ENCODE results near the gene LARP4.
"Not testable (repeated sequence)": the region's sequence is repeated elsewhere in the genome, so short reads cannot be mapped to it uniquely, and the experiment has no call there.

Gene LARP4

DNA sequence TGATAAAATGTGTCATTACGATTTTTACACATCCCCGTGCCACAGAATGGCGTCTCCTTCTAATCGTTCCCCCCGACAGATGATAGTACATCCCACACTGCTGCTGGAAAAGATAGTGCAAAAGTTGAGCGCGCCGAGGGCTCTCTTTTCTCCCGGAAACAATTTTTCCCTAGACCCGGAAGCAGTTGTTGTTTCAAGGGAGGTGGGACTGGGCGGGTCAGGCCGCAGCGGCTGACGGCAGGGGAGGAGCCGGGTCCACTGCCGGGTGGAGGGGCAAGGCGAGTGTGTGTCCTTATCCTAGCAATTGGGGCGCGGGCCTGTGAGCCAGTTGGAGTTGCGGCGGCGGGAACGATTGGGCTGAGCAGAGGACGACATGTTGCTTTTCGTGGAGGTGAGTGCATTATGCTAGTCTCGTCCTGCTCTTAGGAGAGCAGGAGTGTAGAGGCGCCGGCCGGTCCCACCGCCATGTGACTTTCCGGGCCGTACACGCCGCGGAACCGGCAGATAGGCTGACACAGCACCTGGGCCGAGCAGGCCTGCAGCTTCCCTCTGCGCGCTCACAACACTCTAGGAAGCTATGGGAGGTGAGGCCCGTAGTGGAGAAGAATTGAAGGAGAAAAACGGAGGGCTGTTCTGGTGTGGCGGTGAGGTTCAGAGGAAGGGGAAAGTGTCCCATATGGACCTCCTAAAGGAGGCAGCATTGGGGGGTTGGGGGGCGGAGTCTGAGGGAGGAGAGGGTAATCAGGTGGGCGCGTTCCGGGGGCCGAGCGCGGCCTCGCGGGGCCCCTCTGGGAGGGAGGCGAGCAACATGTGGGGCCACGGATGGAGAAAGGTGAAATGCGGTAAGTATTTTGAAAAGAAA, at the start of gene LARP4:
Gene LARP4 (plus strand): TSS at position 248 of the 862 bp plus-strand sequence. CDS start 126 bp downstream, at position 374.
- peak; percentile 99 for DNase-seq

DNA sequence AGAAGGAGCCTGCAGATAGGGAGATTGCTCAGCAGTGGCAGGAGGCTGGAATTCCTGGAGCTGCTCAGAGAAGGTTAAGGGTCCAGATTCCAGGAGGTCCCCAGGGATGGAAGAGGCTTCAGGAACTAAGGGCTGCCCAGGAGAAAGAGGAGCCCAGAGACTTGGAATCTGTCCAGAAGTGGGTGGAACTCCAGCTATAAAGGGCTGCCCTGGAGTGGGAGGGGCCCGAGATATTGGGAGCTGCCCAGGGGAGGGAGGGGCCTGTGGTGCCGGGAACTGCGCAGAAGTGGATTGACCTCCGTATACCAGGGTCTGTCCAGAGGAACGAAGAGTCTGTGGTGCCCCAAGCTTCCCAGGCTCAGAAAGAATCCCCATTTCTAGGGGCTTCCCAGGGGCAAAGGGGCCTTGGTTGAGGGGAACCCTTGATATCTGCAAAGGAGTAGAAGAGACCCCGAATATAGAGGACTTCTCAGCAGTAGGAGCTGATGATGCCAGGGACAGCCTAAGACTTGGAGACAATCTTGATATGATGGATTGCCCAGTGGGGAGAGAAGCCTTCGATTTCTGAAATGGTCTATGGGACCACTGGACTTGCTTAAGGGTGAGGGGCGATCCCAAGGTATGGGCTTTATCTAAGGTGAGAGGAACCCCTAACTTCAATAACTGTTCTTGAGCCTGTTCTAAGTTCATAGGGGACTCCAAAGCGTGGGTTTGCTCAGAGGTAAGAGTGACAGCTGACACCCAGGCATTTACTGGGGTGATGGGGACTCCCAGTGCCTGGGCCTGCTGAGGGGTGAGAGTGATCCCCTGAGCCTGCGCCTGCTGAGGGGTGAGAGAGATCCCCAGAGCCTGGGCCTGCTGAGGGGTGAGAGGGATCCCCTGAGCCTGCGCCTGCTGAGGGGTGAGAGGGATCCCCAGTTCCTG, 49.3 kb upstream of the LARP4 start:
- peak; percentile 75 for DNase-seq

DNA sequence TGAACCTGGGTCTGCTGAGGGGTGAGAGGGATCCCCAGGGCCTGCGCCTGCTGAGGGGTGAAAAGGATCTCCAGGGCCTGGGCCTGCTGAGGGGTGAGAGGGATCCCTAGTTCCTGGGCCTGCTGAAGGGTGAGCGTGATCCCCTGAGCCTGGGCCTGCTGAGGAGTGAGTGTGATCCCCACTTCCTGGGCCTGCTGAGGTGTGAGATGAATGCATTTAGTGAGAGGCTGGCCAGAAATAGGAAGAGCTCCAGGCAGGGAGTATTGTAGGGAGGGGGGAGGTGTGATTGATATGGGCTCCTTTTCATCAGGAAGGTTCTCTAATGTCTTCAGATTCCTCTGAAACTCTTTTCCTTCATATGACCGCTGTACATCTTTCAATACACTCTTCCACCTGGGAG, 47.3 kb upstream of the LARP4 start:
- no peak for DNase-seq

DNA sequence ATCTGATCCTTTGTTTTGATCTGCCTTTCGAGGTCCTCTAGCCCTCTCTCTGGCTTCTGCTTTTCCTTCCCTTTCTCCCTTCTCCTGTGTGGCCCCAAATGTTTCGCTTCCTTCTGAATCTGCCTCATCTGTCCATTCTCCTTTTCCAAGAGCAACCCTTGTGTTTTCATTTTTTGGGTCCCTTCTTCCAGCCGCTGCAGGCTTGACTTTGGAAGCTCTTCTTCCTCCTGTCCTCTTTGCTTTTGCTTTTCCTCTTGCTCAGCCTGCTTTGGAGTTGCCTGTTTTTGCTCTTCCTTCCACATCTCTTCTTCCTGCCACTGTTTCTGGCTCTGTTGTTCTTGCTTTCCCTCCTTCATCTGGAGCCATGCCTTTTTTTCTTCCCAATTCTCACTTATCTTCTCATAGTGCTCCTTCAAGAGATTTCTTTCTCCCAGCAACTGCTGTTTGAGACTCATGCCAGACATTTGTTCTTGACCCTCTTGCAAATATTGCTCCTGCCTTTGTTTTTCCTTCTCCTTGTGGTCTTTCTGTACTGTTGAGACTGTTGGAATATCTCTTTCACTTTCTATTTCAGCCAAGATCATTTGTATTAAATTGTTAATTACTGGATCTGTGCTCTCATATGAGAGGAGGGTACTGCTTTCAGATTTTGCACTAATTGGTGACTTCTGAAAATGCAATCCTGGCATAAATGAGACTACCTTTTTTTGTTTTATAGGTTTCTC, 46.7 kb upstream of the LARP4 start:
- DNase-seq, result no peak

DNA sequence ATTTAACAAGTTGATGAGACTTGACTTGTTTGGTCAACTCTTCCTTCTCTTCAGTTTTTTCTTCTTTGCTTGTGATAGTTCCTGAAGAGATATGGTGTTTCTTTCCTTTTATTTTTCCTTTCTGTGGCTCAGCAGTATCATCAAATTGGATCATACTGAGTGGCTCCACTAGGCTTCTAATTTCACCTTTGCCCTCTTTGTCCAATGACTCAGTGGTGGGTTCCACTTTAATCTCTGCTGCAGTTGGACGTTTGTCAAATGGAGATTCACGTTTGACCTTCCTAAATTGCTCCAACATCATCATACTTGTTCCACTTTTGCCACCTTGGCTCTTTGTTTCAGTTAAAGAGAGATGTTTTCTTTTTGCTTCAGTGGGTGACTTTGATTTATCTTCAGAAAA, 45.8 kb upstream of the LARP4 start:
- DNase-seq, result no peak

DNA sequence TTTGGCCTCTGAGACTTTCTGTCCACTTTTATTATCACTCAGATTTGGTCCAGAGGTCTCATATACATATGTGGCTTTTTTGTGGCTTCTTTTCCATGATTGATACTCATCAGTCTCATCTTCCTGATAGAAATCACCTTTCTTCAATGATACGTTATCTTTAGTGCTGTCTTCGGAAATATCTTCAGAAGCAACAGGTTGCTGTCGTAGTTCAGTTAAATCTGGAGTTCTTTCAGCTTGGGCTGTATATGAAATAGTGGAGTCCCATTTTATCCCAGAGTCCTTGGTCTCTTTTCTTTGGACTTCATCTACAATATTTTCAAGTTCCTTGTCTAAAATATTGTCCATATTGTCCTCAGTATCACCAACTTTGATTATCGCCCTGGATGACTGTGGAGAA, 45.3 kb upstream of the LARP4 start:
- DNase-seq, result no peak

DNA sequence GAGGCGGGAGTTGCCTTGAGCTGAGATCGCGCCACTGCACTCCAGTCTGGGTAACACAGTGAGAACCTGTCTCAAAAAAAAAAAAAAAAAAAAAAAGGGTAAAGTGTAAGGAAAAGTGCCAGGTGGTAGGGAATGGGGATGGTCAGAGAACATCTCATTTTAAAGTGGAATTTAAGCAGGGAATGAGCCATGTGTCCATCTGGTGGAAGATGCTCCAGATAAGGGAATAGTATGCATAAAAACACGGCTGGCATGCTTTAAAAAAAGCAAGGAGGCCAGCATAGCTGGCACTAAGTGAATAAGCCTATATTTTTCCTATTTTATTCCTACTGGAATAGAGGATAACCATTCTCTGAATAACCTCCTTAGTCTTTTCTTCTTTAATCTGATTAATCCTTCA, 38.0 kb upstream of the LARP4 start:
- no peak for DNase-seq

DNA sequence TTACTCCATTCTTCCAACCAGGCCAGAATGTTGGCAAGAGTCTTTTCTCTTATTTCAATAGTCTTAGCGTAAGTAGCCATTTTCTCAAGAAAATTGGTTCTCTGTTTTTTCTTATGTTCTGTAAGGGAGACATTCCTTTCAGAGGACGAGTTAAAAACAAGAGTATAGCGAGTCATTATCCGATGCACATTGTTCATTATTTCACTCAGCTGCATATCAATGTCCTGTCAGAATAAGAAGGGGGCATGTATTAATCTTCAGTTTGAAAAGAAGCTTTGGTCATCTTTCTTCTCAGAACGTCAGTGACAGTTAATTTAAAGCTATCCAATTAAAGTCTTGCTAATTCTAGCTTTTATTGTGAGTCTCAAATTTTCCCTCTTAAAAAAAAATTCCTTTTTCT, 37.5 kb upstream of the LARP4 start:
- DNase-seq, result no peak

DNA sequence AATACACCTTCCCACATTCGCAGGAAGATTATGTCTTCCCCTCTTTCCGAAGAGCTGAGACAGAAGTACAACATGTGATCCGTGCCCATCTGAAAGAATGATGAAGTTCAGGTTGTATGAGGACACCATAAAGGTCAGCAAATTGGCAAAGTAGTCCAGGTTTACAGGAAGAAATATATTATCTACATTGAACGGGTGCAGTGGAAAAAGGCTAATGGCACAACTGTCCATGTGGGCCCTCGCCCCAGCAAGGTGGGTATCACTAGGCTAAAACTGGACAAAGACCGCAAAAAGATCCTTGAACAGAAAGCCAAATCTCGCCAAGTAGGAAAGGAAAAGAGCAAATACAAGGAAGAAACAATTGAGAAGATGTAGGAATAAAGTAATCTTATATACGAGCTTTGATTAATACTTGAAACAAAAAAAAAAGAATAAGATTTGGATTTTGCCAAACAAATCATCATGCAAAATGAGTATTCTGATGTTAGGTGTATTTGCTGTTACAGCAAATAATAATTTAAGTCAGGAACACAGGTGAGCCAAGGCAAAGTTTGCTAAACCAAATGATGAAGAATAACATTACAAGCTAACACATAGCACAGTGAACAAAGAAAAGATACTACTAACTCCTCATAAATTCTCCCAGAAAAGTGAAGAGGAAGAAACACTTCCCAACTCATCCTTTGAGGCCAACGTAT, 34.8 kb upstream of the LARP4 start:
- no peak for DNase-seq

DNA sequence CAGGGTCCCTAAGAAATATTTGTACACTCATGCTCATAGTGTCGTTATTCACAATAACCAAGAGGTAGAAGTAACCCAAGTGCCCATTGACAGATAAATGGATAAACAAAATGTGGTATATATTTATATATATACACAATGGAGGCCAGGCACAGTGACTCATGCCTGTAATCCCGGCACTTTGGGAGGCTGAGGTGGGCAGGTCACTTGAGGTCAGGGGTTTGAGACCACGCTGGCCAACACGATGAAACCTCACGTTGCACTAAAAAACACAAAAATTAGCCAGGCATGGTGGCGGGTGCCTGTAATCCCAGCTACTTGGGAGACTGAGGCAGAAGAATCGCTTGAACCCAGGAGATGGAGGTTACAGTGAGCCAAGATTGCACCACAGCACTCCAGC, 30.0 kb upstream of the LARP4 start:
- DNase-seq, result not testable (repeated sequence)

DNA sequence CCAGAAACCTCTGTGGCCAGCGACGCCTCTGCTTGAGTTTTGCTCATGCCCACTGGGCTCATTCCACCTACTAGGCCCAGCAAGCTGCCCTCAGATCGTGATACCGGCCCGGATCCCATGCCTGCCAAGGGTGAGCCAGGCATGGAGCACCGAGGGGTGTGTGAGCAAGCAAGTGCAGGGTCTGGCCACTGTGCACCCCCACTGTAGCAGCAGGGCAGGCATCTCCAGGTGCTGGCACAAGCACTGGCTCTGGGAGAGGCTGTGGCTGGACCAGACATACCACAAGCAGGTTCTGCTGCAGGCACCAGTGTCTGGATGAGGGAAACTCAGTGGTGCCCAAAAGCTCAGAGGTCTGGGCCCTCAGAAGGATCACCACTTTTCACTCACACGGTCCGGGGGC, 24.9 kb upstream of the LARP4 start:
- no peak for DNase-seq

DNA sequence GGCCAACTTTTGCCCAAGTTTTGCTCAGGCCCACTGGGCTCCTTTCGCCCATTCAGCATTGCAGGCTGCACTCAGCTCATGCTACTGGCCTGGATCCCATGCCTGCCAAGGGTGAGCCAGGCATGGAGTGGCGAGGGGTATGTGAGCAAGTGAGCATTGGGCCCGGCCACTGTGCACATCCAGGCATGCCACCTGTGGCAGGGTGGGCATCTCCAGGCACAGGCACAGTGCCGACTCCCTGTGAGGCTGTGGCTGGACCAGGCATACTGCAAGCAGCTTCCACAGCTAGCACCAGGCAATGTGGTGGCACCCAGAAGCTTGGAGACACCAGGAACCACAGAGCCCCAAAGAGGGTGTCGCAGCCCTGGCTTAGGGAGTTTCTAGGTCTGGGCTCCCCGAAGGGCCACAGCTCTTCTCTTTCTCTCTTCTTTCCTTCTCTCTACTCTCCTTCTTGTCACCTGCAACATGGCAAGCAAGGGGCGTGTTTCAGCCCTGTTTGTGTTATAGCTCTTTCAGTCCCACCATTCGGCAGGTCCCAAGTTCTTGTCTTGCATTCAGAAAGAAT, 19.8 kb upstream of the LARP4 start:
- no peak for DNase-seq

DNA sequence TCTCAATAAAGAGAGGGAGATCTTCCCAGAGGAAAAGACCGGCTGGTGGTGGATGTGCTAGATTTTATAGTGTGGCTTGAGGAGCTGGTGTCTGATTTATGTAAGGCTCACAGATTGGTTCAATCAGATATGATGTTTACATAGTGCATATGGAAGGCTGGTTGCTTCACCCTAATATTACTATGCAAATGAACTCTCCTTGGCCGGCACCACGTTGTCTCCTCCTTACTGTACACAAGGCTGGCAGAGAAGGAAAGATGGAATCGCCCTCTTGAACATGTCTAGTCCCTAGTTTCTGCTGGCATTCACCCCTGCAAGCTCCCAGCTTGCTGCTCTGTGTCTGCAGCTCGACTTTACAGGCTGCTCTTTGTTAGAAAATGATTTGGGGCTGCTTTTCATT, 13.2 kb upstream of the LARP4 start:
- DNase-seq, result no peak

DNA sequence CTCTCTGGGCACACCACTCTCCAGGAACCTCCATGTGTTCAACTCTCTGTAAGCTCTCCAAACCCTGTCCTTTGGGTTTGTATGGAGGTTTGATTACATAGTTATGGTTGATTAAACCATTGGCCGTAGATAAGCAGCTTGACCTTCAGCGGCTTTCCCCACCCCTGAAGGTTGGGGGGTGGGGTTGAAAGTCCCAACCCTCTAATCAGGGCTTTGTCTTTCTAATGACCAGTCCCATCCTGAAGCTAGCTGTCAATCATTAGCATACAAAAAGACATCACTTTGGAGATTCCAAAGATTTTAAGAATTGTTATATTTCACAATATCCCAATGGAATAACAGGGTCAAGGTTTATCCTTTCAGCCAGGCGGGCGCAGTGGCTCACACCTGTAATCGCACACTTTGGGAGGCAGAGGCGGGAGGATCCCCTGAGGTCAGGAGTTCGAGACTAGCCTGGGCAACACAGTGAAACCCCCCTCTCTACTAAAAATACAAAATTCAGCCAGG, 12.7 kb upstream of the LARP4 start:
- no peak for DNase-seq

DNA sequence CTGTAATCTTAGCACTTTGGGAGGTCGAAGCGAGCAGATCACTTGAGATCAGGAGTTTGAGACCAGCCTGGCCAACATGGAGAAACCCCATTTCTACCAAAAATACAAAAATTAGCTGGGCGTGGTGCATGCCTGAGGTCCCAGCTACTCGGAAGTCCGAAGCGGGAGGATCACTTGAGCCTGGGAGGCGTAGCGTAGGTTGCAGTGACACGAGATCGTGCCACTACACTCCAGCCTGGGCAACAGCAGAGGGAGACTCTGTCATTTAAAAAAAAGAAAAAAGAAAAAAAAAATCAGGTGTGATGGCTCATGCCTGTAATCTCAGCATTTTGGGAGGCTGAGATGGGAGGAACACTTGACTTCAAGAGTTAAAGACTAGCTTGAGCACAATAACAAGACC, 11.9 kb upstream of the LARP4 start:
- DNase-seq, result not testable (repeated sequence)

DNA sequence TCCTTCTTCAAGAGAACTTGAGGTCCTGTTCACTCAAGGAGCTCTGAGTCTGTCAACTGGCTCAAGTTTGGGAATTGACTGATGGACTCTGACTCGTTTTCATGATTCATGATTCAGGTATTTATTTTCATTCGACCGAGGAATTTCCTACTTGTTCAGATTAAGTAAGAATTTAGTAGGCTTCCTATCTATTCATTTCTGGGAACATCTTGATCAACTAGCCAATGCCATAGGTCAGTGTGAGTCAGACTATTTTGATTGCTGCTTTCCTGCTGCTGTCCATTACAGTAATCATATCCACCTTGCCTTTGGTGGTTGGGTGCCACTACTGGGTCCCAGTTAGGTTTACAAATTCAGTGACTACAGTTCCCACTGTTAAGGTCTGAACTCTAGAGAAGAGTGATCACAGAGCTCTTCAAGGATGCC, 10.4 kb upstream of the LARP4 start:
- no peak for DNase-seq

DNA sequence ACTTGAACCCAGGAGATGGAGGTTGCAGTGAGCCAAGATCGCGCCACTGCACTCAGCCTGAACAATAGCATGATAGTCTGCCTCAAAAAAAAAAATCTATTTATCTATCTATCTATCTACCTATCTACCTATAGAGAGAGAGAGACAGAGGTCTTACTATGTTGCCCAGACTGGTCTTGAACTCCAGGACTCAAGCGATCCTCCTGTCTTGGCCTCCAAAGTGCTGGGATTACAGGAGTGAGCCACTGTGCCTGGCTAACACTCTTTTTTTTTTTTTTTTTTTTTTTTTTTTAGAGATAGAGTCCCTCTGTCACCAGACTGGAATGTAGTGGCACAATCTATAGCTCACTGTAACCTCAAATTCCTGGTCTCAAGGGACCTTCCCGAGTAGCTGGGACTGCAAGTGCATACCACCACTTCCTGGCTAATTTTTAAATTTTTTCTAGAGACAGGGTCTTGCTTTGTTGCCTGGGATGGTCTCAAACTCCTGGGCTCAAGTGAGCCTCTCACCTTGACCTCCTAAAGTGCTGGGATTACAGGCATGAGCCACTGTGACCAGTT, 6.1 kb upstream of the LARP4 start:
- DNase-seq, result no peak

DNA sequence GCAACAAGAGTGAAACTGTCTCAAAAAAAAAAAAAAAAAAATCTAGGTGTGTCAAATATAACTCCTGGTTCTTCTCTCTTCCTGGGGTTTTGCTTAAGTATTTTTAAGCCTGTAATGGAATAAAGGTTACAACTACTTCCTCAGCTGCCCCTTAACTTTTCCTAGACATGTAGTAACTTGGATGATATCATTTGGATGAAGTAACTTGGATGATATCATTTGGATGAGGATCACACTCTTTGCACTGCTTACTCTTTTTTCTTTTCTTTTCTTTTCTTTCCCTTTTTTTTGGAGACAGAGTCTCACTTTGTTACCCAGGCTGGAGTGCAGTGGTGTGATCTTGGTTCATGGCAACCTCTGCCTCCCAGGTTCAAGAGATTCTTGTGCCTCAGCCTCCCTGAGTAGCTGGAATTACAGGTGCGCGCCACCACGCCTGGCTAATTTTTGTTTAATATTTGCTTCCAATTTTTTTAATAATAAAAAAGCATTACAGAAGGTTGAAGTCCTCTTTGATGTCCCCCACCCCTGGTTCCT, 3.5 kb upstream of the LARP4 start:
- no peak for DNase-seq

DNA sequence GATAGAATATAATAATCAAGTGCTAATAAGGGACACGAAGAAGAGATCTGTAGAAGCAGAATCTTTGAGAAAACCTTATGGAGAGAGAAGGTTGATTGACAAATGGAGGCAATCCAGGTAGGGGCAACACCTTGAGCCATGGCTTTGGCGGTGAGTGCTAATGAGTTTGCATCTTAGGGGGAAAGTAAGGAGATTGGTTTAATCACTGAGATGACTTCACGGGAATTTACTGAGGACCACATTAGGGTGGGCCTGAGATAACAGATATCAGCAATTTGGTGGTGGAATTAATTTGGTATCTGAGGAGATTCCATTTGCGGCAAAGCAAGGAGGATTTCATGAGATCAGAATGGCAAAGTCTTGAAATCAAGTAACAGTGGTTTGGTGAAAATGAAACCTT, 1.8 kb upstream of the LARP4 start:
- no peak for DNase-seq

DNA sequence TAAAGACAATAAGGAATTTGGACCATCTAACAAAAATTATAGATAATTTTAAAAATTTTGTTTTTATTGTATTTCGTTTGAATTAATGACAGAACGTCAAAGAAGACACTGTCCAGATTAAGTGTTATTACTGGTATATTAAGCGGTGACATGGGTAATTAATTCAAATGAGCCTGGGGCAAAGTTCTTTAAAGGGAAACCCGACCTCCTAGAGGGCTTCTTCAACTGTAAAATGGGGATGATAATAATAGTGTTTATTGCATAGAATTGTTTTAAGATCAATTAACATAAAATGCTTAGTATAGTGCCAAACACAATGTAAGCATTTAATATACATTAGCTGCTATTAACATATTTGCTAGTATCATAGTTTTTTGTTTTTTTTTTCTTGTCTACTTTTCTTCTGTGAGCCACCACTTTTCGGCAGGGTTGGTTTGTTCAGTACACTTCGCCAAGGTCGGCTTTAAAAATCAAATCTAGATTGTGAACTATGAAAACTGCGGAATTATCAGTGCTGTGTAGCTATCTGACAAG, 514 bp upstream of the LARP4 start:
- DNase-seq, result peak; percentile 45

DNA sequence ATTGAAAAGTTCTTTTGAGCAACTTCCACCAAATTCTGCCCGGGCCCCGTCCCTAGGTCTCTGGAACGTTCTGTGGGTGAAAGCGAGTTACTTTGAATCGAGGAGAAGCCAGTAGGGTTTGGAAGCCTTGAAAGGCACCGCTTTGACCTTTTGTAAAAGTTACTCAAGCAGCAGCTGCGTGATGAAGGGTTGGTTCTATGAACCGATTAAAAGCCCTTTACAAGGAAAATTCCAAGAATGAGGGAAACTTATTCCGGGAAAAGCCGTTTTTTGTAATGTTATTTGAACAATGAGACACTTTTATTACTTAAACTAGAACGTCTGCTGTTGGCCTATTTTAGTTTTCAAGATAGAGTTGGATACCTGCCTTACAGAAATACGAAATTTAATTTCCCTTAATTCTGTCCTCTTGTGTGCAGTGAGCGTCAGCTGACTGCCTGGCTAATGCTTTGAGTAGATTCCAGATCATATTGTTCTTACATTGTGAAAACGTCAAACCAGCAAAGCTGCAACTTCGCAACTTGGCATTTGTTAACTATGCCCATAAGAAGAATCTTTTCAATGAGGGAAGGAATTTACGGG, 906 bp downstream of the LARP4 start:
- peak; percentile 40 for DNase-seq

Measured in NCI-H82 (cell line).